ENCODE results near the gene HTN3.
"Not testable (repeated sequence)": the region's sequence is repeated elsewhere in the genome, so short reads cannot be mapped to it uniquely, and the experiment has no call there.

HTN3 gene

GRCh38 chr4:70028159-70028558 lies at the start of gene HTN3:
HTN3 (plus strand) TSS chr4:70028459; CDS start chr4:70030741, 2,282 bp downstream.
- DNase-seq = not testable (repeated sequence)

GRCh38 chr4:69984030-69984443 lies 44.2 kb upstream of the HTN3 start:
- DNase-seq = no peak

GRCh38 chr4:69986663-69987062 lies 41.6 kb upstream of the HTN3 start:
- DNase-seq = no peak

DNA sequence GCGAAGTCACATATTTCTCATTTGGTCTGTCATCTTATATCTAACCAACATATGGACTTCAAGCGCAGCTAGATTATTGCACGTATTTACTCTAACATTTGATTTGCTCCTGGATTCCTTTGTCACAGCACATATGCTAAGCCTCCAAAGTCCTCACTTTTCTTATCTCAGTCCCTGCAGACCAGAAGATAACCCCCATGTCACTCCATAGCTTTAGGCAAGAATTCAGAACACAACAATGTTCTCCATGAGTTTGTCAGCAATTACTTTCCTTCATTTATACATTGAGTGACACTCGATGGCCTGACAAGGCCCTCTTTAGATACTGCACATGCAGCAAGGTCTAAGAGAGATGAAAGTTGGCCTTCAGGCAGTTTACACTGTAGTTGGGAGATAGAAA lies 37.2 kb upstream of the HTN3 start:
- DNase-seq = no peak

DNA sequence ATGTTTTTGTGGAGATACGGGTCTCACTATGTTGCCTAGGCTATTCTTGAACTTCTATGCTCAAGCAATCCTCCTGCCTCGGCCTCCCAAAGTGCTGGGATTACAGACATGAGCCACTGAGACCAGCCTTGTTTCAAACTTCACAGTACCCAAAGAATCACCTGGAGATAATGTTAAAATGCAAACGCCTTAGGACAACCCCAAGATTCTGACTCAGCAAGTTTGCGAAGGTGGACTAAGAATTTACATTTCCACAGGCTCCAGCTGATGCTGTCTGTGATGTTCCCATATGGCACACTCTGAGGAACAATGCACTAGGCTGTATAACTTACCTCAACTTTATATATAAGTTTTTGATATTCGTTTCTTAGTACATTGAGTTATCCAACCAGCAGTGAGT lies 33.5 kb upstream of the HTN3 start:
- no peak for DNase-seq

DNA sequence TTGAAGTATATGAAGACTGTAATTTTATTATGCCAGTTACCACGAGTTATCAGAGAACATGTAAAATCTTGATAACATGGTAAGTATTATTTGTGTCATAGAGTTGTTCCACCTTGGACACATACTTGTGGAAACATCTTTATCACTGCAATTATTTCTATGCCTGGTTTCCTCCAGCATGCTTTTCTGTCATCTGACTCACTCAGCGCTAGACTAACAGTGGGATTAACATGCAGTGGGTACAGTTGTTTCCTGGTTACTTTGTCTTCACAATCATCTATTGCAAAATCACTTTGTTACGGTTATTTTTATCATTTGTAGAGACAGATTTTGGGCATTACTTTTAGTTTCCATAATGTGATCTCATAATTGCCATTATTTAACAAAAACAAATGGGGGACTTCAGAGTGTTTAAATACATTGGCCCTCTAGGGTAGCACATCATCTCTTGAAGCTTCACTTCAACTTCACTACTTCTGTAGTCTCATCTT lies 32.7 kb upstream of the HTN3 start, which contains the start of gene STATH:
TSS of gene STATH (plus strand) at position 441 of the 491 bp plus-strand sequence. CDS start 2,472 bp downstream, outside the sequence.
- DNase-seq = no peak

- DNase-seq = no peak
Measured at GRCh38 chr4:69999420-69999819, 28.8 kb upstream of the HTN3 start.

DNA sequence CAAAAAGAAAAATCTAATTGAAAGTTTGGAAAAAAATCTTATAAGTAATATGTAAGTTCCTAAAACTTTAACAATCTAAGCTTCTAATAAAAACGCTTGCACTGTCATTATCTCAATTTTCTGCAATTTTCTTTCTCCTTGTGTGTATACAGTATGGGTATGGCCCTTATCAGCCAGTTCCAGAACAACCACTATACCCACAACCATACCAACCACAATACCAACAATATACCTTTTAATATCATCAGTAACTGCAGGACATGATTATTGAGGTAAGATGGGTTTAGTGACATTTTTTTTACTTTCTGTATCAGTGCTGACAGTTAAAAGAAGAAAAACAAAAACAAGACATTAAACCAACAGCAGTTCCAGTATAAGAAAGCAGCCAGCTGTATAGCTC lies 27.5 kb upstream of the HTN3 start:
- no peak for DNase-seq

GRCh38 chr4:70002507-70002906 lies 25.8 kb upstream of the HTN3 start:
- no peak for DNase-seq

DNA sequence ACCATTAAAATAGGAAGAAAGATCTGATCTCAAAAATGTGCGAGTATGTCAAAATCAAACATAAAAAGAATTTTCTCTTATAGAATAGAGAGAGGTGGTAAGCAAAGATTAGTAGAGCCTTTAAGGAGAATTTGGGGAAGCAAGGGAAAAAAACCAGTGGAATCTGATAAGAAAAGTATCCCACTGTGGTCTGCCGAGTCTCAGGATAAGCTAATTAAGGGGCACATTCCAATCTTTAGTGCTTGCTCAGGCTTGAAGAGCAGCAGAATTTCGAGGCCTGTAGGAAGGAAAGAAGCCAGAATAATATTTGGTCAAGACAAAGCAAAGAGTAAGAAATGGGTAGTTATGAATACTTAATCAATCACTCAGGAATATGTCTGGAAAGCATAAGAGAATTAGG lies 19.5 kb upstream of the HTN3 start:
- DNase-seq = no peak

- not testable (repeated sequence) for DNase-seq
Measured at GRCh38 chr4:70019006-70019405, 9.3 kb upstream of the HTN3 start.

GRCh38 chr4:70023218-70023617 lies 5.0 kb upstream of the HTN3 start:
- no peak for DNase-seq

- DNase-seq = no peak
Measured at GRCh38 chr4:70027011-70027410, 1.2 kb upstream of the HTN3 start.

GRCh38 chr4:70037559-70037958 lies 9.3 kb downstream of the HTN3 start:
- DNase-seq = not testable (repeated sequence)

- DNase-seq = not testable (repeated sequence)
Measured at GRCh38 chr4:70039928-70040327, 11.7 kb downstream of the HTN3 start.

DNA sequence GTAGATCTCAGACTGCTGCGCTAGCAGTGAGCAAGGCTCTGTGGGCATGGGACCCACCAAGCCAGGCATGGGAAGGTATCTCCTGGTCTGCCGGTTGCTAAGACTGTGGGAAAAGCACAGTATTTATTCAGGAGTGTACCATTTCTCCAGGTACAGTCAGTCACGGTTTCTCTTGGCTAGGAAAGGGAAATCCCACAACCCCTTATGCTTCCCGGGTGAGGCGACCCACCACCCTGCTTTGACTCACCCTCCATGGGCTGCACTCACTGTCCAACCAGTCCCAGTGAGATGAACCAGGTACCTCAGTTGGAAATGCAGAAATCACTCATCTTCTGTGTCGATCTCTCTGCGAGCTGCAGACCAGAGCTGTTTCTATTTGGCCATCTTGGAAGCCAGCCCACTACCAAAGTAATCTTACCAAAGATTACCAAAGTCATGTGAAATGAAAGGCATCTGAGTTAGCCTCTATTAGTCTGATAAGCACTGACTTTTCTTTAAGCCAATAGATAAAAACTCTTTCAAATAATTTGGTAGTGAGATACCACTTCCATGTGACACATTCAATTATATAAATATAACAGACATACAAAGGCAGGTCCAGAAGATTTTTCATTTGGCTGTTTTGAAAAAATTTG lies 13.5 kb downstream of the HTN3 start:
- DNase-seq = no peak

DNA sequence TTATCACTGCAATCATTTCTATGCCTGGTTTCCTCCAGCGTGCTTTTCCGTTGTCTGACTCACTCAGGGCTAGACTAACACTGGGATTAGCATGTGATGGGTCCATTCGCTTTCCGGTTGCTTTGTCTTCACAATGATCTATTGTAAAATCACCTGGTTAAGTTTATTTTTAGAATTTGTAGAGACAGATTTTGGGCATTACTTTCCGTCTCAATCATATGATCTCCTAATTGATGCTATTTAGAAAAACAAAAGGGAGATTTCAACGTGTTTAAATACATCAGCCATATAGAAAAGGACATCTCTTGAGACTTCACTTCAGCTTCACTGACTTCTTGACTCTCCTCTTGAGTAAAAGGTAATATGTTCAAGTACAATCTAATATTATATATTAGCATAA lies 21.9 kb downstream of the HTN3 start, which contains the start of gene HTN1:
TSS of gene HTN1 (plus strand) at position 301 of the 400 bp plus-strand sequence. CDS start 2,639 bp downstream, outside the sequence.
- DNase-seq = not testable (repeated sequence)

GRCh38 chr4:70056534-70056933 lies 28.3 kb downstream of the HTN3 start:
- DNase-seq = not testable (repeated sequence)

DNA sequence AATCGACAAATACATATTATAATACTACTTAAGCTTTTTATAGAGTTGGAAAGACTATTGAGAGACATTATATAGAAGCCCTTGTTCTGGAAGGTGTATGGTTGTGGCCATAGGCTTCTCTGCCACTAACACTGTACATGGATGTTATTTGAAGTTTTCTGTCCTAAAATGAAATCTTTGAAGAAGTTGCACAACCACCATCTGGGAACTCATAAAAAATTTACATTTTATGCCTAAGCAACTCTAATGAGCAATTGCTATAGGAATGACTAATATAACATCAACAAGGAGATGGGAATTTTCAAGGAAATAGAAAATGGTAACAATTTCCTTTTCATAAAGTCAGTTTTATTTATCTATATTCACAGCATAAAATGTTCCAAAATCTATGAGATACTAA lies 29.4 kb downstream of the HTN3 start:
- no peak for DNase-seq

- DNase-seq = no peak
Measured at GRCh38 chr4:70059149-70059548, 30.9 kb downstream of the HTN3 start.

DNA sequence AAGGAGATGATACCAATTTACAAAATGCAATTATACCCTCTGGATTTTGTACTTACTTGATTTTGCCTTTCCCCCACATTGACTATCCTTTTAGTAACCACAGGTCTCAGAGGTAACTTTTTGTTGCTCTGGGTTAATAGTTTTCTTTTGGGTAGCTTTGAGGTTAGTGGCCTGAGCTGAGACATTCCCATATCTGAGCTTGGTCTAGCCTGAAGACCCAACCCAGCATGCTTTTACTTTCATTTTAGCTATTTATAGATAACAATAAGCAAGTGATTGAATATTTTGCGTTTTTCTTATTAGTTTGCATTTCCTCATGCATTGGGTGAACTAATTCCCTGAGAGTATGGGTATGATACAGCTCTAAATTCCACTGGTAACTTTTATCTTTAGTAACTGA lies 33.7 kb downstream of the HTN3 start:
- DNase-seq = no peak

DNA sequence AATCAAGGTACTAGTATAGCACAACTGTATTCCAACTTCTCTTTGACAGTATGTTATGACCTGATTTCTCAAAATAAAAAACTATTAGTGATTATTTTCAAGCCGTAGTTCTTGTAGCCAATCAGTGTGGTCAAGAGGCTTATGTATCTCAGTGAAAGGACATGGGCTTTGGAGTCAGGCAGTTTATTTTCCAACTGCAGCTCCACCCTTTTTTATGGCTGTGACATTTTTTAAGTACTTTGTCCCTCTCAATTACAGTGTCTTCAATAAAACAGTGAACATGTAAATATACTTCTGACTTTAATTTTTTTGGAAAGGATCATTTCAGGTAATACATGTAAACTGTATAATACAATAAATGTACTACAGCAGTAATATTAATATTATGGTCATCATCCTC lies 51.9 kb downstream of the HTN3 start:
- no peak for DNase-seq

Data from CD4-positive, alpha-beta T cell treated with Interleukin-4 for 1 hour (primary cell).